Activated CD8-positive, alpha-beta memory T cell treated with anti-CD3 and anti-CD28 coated beads for 48 hours (primary cell): ENCODE results near the gene C5AR2.
"Not testable (repeated sequence)": the region's sequence is repeated elsewhere in the genome, so short reads cannot be mapped to it uniquely, and the experiment has no call there.

Source experiments
- DNase-seq, 3 experiments: peaks; one replicate each; pipeline ENCODE4 v3.0.0-alpha.2; 2020; ENCODE audit warnings: low read depth in 2 of 3, low spot score in 2 of 3

Gene C5AR2

DNA sequence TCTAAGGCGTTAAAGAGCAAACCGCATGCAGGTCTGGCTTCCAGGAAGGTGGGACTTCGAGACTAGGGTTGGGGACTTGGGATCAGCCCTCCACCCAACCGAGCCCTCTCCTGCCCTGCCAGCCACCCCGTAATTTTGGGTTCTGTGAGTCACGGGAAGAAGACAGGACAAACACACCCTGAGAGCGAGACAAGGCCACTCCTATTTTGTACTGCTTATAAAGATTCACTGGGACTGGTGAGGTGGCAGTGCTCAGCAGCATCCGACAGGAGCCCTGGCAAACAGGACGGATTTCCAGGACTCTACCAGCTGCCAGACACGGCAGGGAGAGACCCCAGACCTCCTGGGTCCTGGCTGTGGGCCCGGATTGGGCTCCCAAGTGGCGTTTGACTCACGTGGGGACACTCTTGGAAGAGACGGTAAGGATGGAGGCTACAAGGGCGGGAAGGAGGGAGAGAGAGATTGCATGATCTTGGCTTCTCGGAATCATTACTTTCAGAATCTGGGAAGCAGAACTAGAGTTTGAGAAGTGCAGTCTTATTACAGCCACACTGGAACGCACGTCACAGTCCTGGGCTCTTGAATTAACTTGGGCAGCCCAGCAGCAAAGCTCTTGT lies at the start of gene C5AR2:
C5AR2 (plus strand) TSS at position 245 of the 617 bp plus-strand sequence. CDS start 8,625 bp downstream, outside the sequence.
- no peak for DNase-seq

DNA sequence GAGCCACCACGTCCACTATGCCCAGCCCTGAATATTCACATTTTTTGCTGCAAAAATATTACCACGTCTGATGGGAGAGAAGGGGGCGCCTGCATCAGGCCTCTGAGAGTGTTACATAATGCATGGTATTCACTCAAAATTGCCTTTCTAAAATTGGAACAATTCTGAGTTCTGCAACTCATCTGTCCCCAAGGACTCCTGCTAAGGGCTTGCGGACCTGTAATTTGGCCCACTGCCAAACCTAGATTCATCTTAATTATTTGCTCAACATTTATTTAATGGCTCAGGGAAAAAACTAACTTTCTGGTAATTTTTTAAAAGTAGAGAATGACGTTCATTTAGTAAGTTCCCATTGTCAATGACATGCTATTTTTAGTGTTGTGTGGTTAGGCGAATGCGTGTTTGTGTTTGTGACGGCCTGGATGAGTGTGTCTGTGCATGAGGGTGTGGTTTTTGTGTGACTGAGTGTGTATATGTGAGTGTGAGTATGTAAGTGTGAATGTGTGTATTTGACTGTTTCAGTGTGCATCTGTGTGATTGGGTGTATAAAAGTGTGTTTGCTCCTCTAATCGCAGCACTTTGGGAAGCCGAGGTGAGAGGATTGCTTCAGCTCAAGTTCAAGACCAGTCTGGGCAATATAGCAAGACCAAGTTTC lies 48.4 kb upstream of the C5AR2 start:
- no peak for DNase-seq

- no peak for DNase-seq
Measured at GRCh38 chr19:47284324-47284899, 47.6 kb upstream of the C5AR2 start.

DNA sequence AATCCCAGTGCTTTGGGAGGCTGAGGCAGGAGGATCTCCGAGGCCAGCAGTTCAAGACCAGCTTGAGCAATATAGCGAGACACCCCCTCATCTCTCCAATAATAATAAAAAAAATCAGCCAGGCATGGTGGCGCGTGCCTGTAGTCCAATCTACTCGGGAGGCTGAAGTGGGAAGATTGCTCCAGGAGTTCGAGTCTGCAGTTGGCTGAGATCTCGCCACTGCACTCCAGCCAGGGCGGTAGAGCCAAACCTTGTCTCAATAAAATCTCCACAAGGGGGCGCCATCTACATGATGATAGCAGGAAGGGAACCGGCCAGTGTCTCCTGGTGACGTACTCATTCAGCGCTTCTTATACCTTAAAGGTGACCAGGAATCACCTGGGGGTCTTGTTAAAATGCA lies 35.9 kb upstream of the C5AR2 start:
- DNase-seq, result peak; percentile 29 to 83 (median 37)

DNA sequence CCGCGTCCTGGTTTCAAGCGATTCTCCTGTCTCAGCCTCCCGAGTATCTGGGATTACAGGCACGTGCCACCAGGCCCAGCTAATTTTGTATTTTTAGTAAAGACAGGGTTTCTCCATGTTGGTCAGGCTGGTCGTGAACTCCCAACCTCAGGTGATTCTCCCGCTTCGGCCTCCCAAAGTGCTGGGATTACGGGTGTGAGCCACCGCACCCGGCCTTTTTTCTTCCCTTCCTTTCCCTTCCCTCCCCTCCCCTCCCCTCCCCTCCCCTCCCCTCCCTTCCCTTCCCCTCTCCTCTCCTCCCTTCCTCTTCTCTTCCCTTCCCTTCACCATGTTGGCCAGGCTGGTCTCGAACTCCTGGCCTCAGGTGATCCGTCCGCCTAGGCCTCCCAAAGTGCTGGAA lies 31.1 kb upstream of the C5AR2 start:
- DNase-seq, result not testable (repeated sequence)

DNA sequence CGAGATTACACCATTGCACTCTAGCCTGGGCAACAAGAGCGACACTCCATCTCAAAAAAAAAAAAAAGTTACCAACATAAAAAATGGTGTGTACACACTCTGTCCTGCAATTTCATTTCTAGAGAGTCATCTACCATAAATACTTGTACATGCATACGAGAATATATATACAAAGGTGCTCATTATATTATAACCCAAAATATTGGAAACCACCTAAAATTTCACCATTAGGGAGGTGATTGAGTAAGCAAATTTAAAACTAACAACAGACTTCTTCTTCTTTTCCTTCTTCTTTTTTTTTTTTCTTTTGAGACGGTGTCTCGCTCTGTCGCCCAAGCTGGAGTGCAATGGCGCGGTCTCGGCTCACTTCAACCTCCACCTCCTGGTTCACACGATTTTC lies 29.7 kb upstream of the C5AR2 start:
- no peak for DNase-seq

GRCh38 chr19:47303966-47304365 lies 28.0 kb upstream of the C5AR2 start:
- DNase-seq, result no peak

DNA sequence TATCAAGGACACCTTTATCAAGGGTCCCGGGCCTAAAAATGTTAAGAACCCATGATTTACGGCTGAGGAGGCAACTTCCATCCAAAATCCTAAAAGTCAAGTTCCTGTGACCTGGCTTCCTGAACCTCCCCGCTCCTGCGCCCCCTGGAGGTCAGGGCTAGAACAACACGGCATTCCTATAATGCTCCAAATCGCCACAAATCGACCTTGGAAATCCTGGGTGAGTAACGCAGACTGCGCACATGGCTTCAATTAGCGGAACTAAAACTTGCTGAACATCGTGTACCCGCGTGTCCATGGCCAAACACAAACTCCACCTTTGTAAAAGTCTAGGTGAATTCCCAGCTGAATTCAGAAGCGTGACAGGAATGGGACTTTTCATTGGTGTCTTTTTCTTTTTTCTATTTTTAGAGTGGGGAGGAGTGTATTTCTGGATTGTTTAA lies 26.6 kb upstream of the C5AR2 start:
- DNase-seq, result peak in 2 of 3 experiments; percentile 24 to 43

GRCh38 chr19:47306303-47306702 lies 25.7 kb upstream of the C5AR2 start:
- DNase-seq, result no peak

GRCh38 chr19:47309038-47309437 lies 22.9 kb upstream of the C5AR2 start:
- no peak for DNase-seq

- DNase-seq, result no peak
Measured at GRCh38 chr19:47309608-47310007, 22.4 kb upstream of the C5AR2 start, which contains the start of gene C5AR1. Gene C5AR1 (plus strand): TSS chr19:47309861. CDS start chr19:47309896, 35 bp downstream.

- DNase-seq, result no peak
Measured at GRCh38 chr19:47310323-47310722, 21.7 kb upstream of the C5AR2 start.

GRCh38 chr19:47310819-47311218 lies 21.2 kb upstream of the C5AR2 start:
- no peak for DNase-seq

GRCh38 chr19:47312366-47313006 lies 19.5 kb upstream of the C5AR2 start:
- DNase-seq, result no peak

GRCh38 chr19:47313754-47314295 lies 18.1 kb upstream of the C5AR2 start:
- DNase-seq, result no peak

DNA sequence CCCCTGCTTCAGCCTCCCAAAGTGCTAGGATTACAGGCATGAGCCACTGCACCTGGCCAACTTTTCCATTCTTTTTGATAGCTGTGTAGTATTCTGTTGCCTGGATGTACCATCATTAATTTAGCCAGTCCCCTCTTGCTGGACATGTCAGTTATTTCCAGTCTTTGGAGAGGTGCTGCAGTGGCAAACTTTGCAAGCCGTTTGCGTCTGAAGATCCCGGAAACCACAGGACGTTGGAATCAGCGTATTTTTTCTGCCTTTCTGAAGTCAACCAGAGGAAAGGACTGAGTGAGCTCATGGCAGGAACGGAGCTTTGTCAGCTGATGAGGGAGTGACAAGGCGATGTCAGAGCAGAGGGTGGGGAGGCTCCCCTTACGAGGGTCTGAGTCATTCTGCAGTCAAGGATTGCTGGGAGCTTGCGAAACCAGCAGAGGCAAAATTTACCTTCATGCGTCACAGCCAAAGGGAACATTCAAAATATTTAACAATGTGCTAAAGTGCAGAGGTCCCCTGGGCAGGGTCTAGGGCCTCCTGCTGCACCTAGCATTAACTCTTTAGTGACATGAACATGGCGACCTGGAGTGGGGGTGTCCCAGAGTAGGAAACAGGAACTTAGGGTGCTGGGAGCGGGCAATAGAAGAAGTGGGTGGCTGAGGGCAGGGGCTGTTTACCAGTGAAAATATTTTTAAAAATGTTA lies 16.7 kb upstream of the C5AR2 start:
- no peak for DNase-seq

DNA sequence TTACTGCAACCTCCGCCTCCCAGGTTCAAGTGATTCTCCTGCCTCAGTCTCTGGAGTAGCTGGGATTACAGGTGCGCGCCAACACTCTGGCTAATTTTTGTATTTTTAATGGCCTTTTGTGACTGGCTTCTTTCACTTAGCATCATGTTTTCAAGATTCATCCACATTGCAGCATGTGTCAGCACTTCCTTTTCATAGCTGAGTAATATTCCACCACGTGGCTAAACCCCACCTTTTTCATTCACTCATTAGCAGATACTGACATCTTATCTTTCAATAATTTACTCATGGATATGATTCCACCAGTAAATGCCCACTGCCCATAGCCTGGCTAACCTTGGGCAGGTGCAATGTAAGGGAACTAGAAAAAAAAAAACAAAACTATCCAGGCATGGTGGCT lies 15.5 kb upstream of the C5AR2 start:
- DNase-seq, result no peak

DNA sequence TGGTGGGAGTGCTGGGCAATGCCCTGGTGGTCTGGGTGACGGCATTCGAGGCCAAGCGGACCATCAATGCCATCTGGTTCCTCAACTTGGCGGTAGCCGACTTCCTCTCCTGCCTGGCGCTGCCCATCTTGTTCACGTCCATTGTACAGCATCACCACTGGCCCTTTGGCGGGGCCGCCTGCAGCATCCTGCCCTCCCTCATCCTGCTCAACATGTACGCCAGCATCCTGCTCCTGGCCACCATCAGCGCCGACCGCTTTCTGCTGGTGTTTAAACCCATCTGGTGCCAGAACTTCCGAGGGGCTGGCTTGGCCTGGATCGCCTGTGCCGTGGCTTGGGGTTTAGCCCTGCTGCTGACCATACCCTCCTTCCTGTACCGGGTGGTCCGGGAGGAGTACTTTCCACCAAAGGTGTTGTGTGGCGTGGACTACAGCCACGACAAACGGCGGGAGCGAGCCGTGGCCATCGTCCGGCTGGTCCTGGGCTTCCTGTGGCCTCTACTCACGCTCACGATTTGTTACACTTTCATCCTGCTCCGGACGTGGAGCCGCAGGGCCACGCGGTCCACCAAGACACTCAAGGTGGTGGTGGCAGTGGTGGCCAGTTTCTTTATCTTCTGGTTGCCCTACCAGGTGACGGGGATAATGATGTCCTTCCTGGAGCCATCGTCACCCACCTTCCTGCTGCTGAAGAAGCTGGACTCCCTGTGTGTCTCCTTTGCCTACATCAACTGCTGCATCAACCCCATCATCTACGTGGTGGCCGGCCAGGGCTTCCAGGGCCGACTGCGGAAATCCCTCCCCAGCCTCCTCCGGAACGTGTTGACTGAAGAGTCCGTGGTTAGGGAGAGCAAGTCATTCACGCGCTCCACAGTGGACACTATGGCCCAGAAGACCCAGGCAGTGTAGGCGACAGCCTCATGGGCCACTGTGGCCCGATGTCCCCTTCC lies 11.8 kb upstream of the C5AR2 start:
- DNase-seq, result no peak

DNA sequence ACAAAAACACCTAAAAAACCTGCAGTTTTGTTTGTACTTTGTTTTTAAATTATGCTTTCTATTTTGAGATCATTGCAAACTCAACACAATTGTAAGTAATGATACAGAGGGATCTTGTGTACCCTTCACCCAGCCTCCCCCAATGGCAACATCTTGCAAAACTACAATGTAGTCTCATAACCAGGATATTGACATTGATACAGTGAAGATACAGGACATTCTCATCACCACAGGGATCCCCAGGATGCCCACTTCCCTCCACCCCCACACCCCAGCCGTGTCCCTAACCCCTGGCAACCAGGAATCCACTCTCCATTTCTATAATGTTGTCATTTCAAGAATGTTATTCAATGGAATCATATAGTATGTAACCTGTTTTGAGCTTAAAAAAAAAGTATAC lies 10.3 kb upstream of the C5AR2 start:
- DNase-seq, result no peak

- DNase-seq, result no peak
Measured at GRCh38 chr19:47322058-47322457, 9.9 kb upstream of the C5AR2 start.
